NOMO-1 treated with dmso at 0.1 percent for 144 hours (cell line): ENCODE data around the gene HCK.

ENCODE experiments used
- DNase-seq: peaks from one replicate; lab custom pipeline; 2025; ENCODE audit not compliant: unreplicated experiment; lab: John Stamatoyannopoulos, UW

HCK gene

DNA sequence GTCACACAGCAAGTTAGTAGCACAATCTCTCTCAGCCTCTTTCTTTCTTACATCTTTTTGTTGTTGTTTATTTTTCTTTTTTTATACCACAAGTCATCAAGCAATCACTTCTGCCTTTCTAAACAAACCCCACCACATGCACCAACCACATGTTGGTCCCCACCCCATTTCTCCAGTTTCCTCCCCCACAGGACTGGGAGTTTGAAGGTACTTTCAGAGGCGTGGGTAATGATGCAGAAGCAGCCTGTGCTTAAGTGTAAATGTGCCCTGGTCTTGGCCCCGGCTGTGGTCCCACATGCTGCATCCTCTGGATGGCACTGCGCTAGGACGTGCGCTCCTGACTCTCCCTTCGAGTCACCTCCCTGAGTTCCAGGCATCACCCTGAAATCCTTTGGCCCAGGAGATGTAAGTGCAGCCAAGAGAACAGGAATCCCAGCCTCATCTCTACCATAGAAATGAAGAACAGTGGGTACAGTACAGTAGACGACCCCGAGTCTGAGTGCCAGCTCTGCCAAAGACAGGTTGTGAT, 5.7 kb downstream of the HCK start:
- DNase-seq, result no peak

DNA sequence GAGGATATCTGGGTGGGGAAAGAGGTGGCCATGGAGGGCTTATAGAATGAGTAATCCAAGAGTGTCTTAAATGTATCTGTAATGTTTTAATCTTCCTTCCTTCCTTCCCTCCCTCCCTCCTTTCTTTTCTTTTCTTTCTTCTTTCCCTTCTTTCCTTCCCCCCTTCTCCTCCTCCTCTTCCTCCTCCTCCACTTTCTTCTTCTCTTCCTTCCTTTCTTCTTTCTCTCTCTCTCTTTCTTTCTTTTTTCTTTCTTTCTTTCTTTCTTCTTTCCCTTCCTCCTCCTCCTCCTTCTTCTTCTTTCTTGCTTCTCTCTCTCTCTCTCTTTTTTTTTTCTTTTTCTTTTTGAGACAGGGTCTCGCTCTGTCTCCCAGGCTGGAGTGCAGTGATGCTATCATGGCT, 7.1 kb downstream of the HCK start:
- no peak for DNase-seq

DNA sequence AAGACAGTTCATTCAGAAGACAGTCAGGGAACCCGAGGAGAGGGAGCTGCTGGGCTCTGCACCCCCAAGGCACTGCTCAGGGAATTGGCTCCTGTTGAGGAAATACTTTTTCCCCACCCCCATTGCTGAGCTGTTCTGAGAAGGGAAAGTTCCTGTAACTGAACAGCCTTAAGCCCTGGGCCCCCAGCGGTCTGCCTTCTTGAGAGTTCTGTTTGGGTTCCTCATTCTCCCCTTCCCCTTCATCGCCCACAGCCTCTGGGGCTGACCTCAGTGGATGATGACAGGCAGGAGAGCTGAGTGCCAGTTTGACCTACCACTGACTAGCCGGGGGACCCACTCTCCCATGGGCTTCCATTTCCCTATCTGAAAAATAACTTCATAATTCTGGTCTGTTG, 10.7 kb downstream of the HCK start:
- peak; percentile 92 for DNase-seq

DNA sequence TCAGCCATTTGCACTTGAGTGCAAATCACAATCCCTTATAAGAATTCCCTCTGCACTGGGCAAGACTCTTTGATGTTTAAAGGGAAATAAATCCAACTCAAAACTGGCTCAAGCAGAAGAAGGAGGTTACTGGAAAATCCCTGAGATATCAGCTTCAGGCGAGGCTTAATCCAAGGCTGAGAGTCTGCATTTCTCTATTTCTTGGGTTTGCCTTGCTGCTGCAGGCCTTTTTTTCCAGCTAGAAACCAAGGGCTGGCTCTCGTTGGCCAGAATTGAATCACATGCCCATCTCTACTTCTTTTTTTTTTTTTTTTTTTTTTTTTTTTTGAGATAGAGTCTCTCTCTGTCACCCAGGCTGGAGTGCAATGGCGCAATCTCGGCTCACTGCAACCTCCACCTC, 11.7 kb downstream of the HCK start:
- DNase-seq, result peak; percentile 45

DNA sequence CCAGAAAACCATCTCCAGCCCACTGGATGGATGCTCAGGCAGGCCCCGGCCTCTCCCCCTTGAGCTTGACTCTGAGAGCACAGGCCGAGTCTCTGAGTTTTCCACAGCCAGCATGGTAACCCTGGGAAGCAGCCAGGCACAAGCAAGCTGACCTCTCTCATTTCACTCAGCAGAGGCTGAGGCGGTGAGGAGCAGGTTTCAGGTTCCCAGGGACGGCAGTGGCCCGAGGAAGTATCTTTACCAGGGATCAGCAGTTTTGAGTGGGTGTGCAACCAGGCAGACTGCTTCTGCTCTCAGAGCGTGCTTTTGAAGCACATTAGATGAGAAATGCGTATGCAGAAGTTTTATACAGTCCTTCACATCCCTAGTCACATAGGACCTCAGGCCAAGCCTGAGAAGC, 12.6 kb downstream of the HCK start:
- no peak for DNase-seq

DNA sequence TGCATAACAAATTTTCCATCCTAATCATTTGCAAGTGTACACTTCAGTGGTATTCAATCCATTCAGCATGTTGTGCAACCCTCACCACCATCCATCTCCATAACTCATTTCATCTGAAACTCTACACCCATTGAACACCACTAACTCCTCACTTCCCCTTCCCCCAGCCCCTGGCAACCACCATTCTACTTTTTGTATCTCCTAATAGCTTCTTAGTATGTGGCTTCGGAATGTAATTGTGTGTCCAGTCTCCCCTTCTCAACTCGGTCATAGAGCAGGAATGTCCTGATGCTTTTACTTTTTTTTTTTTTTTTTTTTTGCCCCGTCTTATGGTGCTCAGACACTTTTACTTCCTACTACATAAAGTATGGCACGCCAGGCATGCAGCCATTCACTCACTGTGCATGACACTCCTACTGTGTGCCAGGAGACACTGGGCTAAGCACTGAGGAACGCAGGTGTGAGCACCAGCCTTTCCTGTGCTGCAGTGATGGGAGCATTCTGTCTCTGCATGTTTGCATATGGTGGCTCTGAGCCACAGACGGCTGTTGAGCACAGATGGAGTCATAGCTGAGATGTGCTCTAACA, 15.3 kb downstream of the HCK start:
- DNase-seq, result peak; percentile 64

DNA sequence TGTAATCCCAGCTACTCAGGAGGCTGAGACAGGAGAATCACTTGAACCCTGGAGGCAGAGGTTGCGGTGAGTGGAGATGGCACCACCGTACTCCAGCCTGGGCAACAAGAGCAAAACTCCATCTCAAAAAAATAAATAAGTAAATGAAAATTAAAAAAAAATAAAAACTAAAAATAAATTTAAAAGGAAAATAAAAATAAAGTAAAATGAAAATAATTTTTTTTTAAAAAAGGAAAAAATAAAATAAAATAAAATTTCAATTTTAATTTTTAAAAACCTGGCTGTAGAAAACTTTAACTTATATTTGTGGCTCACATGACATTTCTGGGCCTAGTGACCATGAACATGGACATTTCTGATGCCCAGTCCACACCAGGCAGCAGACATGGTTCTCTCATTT, 16.1 kb downstream of the HCK start:
- no peak for DNase-seq

DNA sequence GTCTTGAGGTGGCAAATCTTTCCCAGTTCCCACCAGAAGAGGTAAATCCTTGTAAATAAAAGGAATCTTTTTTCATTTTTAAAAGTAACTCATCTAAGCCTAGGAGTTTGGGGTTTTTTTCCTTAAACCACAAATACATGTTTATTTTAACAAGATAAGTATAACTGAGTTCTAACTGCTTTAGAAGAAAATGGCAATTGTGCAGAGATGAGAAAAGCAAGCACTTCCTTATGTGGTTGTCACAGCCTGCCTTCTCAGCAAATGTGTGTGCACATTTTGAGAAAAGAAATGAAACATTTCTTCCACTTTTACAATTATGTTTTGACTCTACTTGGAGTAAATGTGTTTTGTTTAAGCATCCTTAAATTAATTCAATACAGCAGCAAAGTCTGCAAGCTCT, 17.7 kb downstream of the HCK start:
- no peak for DNase-seq

DNA sequence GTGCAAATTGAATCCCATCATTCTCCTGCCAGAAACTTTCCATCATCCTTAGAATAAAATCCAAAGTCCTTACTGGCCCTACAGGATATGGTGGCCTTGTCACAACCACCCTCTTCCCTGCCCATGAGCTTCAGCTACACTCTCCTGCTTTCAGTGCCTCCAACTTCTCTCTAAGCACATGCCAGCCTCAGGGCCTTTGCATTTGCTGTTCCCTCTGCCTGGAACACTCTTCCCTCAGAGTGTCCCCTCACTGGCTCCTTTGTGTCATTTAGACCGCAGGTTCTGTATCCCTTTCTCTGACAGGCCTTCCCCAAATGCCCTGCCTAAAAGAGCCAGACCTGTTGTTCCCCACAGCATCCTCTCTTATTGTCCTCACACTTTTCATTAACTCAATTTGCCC, 18.2 kb downstream of the HCK start:
- DNase-seq, result no peak

DNA sequence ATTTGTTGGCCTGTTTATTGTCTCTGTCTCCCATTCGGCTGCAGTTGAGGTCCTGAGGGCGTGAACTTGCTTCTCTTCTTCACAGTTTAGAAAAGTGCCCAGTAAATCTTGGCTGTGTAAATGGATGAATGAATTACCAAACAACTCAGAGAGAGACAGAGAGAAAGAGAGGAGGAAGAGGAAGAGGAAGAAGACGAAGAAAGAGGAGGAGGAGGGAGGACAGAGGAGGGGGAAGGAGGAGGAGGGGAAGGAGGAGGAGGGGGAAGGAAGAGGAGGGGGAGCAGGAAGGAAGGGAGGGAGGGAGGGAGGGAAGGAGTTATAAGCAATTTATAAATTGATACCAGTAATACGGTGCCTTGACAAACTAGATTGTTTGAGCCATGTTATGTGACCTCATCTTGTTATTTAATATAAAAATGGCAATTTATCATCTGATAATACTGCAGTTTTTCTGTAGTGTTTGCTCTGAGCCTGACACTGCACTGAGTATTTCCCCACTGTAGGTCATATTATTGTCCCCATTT, 18.7 kb downstream of the HCK start:
- no peak for DNase-seq

DNA sequence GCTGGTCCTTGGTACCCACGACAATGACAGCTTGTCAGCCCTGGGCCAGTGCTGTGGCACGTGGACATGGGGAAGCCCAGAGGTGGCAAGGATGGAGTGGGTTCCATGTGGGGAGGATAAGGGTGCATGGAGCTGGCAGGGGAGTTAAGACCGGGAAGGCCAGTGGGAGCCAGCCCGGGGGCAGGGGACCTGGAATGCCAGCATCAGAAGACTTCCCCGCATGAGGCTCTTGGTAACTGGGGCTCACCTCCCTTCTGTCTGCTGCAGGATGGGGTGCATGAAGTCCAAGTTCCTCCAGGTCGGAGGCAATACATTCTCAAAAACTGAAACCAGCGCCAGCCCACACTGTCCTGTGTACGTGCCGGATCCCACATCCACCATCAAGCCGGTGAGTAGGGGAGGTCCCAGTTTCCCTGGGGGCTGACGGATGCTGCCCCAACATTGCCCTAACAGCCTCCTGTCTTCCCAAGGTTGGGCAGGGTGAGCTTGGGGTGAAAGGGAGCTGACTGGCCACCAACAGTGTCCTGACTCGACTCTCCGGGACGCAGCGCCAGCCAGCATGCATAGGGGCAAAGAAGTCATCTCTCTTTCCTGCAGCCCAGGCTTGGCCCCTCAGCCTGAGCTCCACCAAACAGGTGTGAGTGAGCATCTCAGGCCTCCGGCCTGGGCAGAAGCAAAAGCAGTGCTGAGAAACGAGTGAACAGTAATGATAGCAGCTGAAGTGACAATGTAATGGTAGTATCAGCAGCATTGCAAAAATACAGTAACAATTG, 19.5 kb downstream of the HCK start:
- DNase-seq, result no peak

DNA sequence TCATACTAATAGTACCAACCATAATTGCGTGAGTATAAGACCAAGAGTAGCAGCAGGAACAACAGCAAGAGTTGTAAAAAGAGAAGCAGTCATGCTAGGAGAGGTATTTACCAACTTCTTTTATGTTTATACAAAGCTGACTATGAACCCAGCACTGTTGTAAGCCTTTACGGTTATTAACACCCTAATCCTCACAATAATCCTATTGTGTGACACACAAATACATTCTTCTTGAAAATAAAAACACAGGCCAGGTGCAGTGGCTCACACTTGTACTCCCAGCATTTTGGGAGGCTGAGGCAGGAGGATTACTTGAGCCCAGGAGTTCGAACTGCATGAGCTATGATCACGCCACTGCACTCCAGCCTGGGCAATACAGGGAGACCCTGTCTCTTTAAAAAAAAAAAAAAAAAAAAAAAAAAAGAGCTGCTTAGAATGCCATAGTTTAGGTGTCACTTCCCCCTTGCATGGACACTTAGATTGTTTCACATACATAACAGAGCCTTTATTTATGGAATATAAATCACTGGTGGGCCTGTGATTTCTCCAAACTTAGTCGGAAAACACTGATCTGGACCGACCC, 20.2 kb downstream of the HCK start:
- DNase-seq, result no peak

DNA sequence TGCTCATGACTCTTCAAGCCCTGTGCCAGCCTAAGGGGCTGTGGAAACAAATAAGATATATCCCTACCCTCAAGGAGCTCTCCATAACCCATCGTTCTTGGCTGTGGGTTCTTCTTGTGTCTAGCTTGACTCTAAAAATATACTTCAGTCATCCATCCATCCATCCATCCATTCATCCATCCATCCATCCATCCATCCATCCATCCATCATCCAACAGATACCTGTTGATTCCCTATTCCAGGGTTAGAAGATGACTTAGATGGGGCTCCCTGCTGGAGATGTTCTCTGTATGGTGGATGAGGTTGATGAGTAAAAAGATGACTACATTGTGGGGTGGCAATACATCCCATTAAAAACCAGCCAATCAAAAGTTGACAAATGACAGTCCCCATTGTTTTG, 23.5 kb downstream of the HCK start:
- DNase-seq, result no peak

DNA sequence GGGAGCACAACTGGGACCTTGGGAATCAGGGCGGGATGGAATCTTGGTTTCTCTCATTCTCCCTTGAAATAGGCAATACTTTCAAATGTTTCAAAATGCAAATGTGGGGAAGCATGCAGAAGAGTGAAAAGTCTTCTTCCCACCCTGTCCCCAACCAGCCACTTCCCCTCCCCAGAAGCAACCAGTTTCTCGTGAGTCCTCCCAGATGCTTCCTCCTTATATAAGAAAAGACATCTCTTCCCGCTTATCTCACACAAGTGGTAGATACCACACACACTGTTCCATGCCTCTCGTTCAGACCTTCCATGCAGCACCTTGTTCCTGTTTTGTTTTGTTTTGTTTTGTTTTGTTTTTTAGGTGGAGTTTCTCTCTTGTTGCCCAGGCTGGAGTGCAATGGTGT, 25.1 kb downstream of the HCK start:
- DNase-seq, result no peak

DNA sequence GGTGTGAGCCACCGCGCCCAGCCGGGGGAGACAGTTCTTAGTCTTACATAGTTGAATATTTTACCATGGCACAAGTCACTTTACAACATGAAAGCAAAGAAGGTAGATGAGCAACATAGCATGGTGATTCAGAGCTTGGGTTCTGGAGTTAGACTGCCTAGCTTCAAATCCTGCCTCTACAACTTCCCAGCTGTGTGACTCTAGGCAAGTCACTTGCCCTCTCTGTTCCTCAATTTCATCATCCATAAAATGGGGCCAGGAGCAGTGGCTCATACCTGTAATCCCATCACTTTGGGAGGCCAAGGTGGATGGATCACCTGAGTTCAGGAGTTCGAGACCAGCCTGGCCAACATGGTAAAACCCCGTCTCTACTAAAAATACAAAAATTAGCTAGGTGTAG, 26.3 kb downstream of the HCK start:
- DNase-seq, result no peak

DNA sequence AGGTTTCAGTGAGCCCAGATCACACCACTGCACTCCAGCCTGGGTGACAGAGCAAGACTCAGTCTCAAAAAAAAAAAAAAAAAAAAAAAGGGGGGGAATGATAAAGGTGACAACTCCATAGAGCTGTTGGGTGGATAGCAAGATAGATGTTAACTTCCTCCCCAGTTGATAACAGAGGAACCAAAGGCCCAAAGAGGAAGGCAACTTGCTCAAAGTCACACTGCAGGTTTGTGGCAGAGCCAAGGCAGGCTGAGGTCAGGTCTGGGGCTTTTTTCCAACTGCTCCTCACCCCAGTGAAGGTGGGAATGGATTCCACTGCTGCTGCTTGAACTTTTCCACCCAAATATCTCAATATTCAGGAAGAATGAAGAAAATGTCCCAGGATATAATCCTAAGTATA, 26.7 kb downstream of the HCK start:
- no peak for DNase-seq

DNA sequence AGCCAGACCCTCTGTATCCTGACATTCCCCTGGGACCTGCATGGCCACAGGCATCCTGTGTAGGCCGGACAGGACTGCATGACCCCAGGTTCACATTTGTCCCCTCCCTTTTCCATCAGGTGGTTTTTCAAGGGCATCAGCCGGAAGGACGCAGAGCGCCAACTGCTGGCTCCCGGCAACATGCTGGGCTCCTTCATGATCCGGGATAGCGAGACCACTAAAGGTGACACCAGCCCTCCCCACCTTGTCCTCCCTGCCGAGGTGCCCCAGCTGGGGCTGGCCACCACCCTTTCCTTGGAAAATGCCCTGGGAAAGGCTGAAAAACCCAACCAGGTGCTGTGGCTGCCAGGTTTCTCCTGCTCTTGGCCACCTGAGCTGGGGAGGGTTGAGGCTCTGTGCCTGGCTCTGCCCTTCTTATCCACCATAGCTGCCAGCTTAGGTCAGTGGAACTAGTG, 27.6 kb downstream of the HCK start:
- no peak for DNase-seq

DNA sequence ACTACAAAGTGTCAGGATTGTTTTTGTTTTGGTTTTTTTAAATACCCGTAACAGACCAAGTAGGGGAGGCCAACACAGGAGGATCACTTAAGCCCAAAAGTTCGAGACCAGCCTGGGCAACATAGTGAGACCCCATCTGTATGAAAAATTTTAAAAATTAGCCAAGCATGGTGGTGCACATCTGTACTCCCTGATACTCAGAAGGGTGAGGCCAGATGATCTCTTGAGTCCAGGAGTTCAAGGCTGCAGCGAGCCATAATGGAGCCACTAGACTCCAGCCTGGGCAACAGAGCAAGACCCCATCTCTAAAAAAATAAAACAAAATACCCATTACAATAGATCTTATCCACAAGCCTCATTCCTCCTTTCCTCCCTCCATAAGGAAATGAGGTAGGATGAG, 28.7 kb downstream of the HCK start:
- no peak for DNase-seq

DNA sequence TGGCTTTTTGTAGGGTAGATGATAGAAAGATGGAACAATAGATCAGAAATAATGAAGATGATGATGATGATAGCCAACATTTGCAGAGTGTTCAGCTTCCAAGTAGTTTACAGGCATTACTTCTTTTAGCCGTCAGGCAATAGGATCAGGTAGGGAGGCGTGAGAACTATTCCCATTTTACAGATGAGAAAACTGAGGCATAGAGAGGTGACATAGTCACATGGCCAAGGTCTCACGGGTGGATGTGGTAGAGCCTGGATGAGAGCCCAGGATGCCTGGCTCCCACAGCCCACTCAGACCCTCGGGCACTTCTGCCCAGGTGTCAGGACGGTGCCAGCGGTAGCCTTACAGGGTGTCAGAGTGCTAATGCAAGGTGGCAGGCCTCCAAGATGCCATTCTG, 31.4 kb downstream of the HCK start:
- no peak for DNase-seq

DNA sequence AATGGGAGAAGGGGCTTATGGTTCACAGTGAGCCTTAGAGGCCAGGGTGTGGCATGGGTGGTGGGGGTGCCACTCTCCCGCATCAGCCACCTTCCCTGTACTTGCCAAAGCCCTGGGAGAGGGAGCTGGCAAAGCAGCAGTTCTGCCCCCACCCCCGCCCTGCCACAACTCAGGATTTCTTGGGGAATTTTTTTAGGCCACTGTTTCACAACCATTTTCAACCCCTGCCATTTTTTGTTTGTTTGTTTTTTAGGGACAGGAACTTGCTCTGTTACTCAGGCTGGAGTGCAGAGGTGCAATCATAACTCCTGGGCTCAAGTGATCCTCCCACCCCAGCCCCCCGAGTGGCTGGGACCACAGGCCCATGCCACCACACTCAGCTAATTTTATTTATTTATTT, 35.0 kb downstream of the HCK start:
- DNase-seq, result no peak

DNA sequence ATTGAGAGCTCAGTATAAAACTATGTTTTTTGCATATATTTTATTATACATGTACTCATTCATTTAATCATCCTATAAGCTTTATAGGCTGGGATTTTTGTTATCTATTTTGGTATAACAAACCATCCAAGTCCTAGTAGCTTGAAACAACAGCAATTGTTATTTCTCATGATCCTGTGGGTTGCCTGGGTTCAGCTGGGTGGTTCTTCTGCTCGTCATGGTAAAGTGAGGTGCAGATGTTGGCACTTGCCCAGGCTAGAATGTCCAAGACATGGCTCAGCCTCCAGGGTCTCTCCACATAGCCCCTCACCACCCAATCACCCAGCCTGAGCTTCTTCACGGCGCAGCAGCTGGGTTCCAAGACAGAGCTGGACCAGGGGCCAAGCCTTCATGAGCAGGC, 36.7 kb downstream of the HCK start:
- no peak for DNase-seq
